ENCODE data around the gene ERGIC1. TPM values are rescaled to one million over a fixed set of nuclear protein-coding genes. Genes with fewer than 3 reads are reported as not detected.

The ERGIC1 gene
- total RNA-seq, 1 donor from 2014 or later, result 79.4 TPM

GRCh38 chr5:172923539-172923938 lies 89.5 kb downstream of the ERGIC1 start:
- Histone ChIP-seq H3K36me3 (peaks cover 51% of the 10 kb centered on the region), H3K4me1 (peaks cover 8% of the 10 kb centered on the region), H3K4me3 (no peak overlapping the region), H3K27ac (replicated peaks) (no peak overlapping the region), H3K27me3 (ENCODE audit: low read depth) (no peaks in the 10 kb centered on the region), H3K9me3 (replicated peaks) (no peaks in the 10 kb centered on the region)
- no peak for DNase-seq
- intact Hi-C loops (cut with micrococcal nuclease), result no loop called here
- TF ChIP-seq, protein P1, sequence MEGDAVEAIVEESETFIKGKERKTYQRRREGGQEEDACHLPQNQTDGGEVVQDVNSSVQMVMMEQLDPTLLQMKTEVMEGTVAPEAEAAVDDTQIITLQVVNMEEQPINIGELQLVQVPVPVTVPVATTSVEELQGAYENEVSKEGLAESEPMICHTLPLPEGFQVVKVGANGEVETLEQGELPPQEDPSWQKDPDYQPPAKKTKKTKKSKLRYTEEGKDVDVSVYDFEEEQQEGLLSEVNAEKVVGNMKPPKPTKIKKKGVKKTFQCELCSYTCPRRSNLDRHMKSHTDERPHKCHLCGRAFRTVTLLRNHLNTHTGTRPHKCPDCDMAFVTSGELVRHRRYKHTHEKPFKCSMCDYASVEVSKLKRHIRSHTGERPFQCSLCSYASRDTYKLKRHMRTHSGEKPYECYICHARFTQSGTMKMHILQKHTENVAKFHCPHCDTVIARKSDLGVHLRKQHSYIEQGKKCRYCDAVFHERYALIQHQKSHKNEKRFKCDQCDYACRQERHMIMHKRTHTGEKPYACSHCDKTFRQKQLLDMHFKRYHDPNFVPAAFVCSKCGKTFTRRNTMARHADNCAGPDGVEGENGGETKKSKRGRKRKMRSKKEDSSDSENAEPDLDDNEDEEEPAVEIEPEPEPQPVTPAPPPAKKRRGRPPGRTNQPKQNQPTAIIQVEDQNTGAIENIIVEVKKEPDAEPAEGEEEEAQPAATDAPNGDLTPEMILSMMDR (IDR thresholded peaks at IDR 0.05; ENCODE audit: borderline replicate concordance), result no peak

- no peaks in the 10 kb centered on the region for H3K27me3 ChIP-seq (ENCODE audit: low read depth)
- H3K4me3 ChIP-seq, result no peak overlapping the region
- H3K9me3 ChIP-seq (replicated peaks), result no peaks in the 10 kb centered on the region
- intact Hi-C loops (cut with micrococcal nuclease), result no loop called here
- H3K4me1 ChIP-seq, result peaks cover under 1% of the 10 kb centered on the region
- H3K27ac ChIP-seq (replicated peaks), result no peak overlapping the region
- DNase-seq, result no peak
- TF ChIP-seq, protein P1 (IDR thresholded peaks at IDR 0.05; ENCODE audit: borderline replicate concordance), result no peak
- H3K36me3 ChIP-seq, result peaks cover 42% of the 10 kb centered on the region
Observed at GRCh38 chr5:172925336-172925948, 91.4 kb downstream of the ERGIC1 start.

GRCh38 chr5:172926008-172926523 lies 92.0 kb downstream of the ERGIC1 start:
- H3K9me3 ChIP-seq (replicated peaks), result no peaks in the 10 kb centered on the region
- DNase-seq, result no peak
- H3K27ac ChIP-seq (replicated peaks), result no peak overlapping the region
- H3K4me1 ChIP-seq, result peaks cover 7% of the 10 kb centered on the region
- no peaks in the 10 kb centered on the region for H3K27me3 ChIP-seq (ENCODE audit: low read depth)
- TF ChIP-seq, protein P1 (IDR thresholded peaks at IDR 0.05; ENCODE audit: borderline replicate concordance), result no peak
- intact Hi-C loops (cut with micrococcal nuclease), result no loop called here
- peaks cover 39% of the 10 kb centered on the region for H3K36me3 ChIP-seq
- no peak overlapping the region for H3K4me3 ChIP-seq

DNA sequence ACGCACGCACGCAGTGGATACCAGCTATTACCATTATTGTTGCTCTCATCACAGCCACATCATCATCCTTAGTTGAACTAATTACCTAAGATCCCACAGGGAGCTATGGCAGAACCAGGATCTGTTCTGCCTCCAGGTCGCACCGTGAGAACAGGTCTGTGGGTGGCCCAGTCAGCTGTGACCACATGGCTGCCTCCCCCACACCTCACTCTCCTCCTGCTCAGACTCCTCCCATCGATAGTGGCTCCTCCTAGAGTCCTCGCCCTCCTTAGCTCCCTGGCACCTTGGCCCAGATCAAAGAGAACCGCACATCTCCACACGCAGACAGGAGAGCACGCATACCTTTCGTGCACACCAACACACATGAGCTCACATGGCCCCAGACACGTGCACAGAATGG lies 92.7 kb downstream of the ERGIC1 start:
- intact Hi-C loops (cut with micrococcal nuclease), result no loop called here
- H3K4me1 ChIP-seq, result peaks cover 14% of the 10 kb centered on the region
- no peaks in the 10 kb centered on the region for H3K9me3 ChIP-seq (replicated peaks)
- TF ChIP-seq, protein P1 (IDR thresholded peaks at IDR 0.05; ENCODE audit: borderline replicate concordance), result no peak
- H3K27ac ChIP-seq (replicated peaks), result no peak overlapping the region
- H3K36me3 ChIP-seq, result peaks cover 32% of the 10 kb centered on the region
- H3K27me3 ChIP-seq (ENCODE audit: low read depth), result no peaks in the 10 kb centered on the region
- H3K4me3 ChIP-seq, result no peak overlapping the region
- DNase-seq, result no peak

- Histone ChIP-seq H3K4me1 (peaks cover 25% of the 10 kb centered on the region), H3K27me3 (ENCODE audit: low read depth) (no peaks in the 10 kb centered on the region), H3K27ac (replicated peaks) (no peak overlapping the region), H3K9me3 (replicated peaks) (no peaks in the 10 kb centered on the region), H3K4me3 (no peak overlapping the region), H3K36me3 (peaks cover 25% of the 10 kb centered on the region)
- TF ChIP-seq, protein P1 (IDR thresholded peaks at IDR 0.05; ENCODE audit: borderline replicate concordance), result no peak
- intact Hi-C loops (cut with micrococcal nuclease), result no loop called here
- DNase-seq, result no peak
Observed at GRCh38 chr5:172929371-172929838, 95.4 kb downstream of the ERGIC1 start.

Data from left ventricle myocardium inferior (tissue), 1 donor.